ENCODE data around the gene LSAMP. TPM values are rescaled to one million over a fixed set of nuclear protein-coding genes. Genes with fewer than 3 reads are reported as not detected.

LSAMP gene
- total RNA-seq, 1 experiment from 2014 or later = 0.90 TPM

DNA sequence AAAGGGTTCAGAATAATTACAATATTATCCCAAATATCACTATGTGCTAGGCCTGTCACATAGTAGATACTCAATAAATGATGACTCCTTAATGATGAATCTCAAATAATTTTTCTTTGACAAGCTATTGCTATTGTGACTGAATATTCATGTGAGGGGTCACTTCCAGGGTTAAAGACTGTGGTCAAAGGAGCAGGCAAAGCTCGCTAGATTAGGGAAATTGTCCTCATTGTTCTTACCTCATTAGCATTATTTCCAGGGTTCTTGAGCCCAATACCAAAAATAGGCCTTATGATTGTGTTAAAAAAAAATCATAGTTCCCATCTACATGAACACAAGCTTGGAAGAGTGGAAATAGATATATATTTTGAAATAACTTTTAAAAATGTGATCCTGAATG is 569.8 kb downstream of the LSAMP start:
- H3K4me3 Mint-ChIP-seq = no peak overlapping the region
- H3K18ac ChIP-seq (ENCODE audit: insufficient read length, low read depth, low read length) = no peak overlapping the region
- no peaks in the 10 kb centered on the region for H3K27me3 ChIP-seq (ENCODE audit: insufficient read depth, low read length)
- H3K4ac ChIP-seq (ENCODE audit: low read depth, low read length) = no peak overlapping the region
- H3K9me3 Mint-ChIP-seq = no peaks in the 10 kb centered on the region
- H2BK15ac ChIP-seq (ENCODE audit: low read depth, low read length) = no peak overlapping the region
- H3K27me3 Mint-ChIP-seq (ENCODE audit: low read depth) = no peaks in the 10 kb centered on the region
- WGBS (ENCODE audit: extremely low coverage, insufficient read length, low lambda C conversion rate) = no CpG with 5 or more reads among the region's 1 CpG
- H2BK12ac ChIP-seq (ENCODE audit: insufficient read length, low read depth, low read length) = no peak overlapping the region
- H3T11ph ChIP-seq (ENCODE audit: low read length) = no peak overlapping the region
- no peak overlapping the region for H3K27ac ChIP-seq (ENCODE audit: insufficient read length, low read depth, low read length)
- TF ChIP-seq, protein P1, sequence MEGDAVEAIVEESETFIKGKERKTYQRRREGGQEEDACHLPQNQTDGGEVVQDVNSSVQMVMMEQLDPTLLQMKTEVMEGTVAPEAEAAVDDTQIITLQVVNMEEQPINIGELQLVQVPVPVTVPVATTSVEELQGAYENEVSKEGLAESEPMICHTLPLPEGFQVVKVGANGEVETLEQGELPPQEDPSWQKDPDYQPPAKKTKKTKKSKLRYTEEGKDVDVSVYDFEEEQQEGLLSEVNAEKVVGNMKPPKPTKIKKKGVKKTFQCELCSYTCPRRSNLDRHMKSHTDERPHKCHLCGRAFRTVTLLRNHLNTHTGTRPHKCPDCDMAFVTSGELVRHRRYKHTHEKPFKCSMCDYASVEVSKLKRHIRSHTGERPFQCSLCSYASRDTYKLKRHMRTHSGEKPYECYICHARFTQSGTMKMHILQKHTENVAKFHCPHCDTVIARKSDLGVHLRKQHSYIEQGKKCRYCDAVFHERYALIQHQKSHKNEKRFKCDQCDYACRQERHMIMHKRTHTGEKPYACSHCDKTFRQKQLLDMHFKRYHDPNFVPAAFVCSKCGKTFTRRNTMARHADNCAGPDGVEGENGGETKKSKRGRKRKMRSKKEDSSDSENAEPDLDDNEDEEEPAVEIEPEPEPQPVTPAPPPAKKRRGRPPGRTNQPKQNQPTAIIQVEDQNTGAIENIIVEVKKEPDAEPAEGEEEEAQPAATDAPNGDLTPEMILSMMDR (conservative IDR thresholded peaks at IDR 0.05) = no peak
- no peaks in the 10 kb centered on the region for H3K79me2 ChIP-seq (ENCODE audit: insufficient read depth, low read length)
- H3K14ac ChIP-seq (ENCODE audit: insufficient read depth, low read length) = no peak overlapping the region
- H3K56ac ChIP-seq (ENCODE audit: insufficient read length, low read depth, low read length) = no peak overlapping the region
- H4K8ac ChIP-seq (replicated peaks; ENCODE audit: insufficient read length, low read depth, low read length) = no peak overlapping the region
- no peak overlapping the region for H2BK120ac ChIP-seq (ENCODE audit: low read depth, low read length, poor library complexity, severe bottlenecking)
- H2BK20ac ChIP-seq (ENCODE audit: low read depth, low read length, poor library complexity, severe bottlenecking) = no peak overlapping the region
- no peak overlapping the region for H4K91ac ChIP-seq (ENCODE audit: insufficient read length, low read depth, low read length)
- H3K4me1 Mint-ChIP-seq = peaks cover 43 to 54% of the 10 kb centered on the region in 2 experiments
- no peaks in the 10 kb centered on the region for H3K9me3 ChIP-seq (ENCODE audit: control insufficient read depth, low read depth, low read length)
- H3K79me1 ChIP-seq (ENCODE audit: insufficient read depth, low read depth, low read length, poor library complexity, severe bottlenecking) = no peaks in the 10 kb centered on the region
- H3K4me1 ChIP-seq (ENCODE audit: insufficient read depth, low read length) = no peaks in the 10 kb centered on the region
- H2BK5ac ChIP-seq (ENCODE audit: insufficient read length, low read length) = no peak overlapping the region
- H3K27ac Mint-ChIP-seq = no peak overlapping the region; a peak in 1 of 7 replicates
- no peak overlapping the region for H3K9ac ChIP-seq (ENCODE audit: extremely low read depth, insufficient read length, low read length)
- DNase-seq = no peak
- H3K23me2 ChIP-seq (ENCODE audit: insufficient read length, low read depth, low read length, poor library complexity, severe bottlenecking) = no peaks in the 10 kb centered on the region
- no peak overlapping the region for H2AFZ ChIP-seq (ENCODE audit: low read length)
- no peak overlapping the region for H2AK5ac ChIP-seq (ENCODE audit: insufficient read length, low read length)
- no peak overlapping the region for H4K5ac ChIP-seq (ENCODE audit: insufficient read length, low read depth, low read length)
- no peak overlapping the region for H3K4me2 ChIP-seq (ENCODE audit: insufficient read depth, insufficient read length, low read length)
- H3K23ac ChIP-seq (ENCODE audit: insufficient read length, low read depth, low read length) = no peak overlapping the region
- no peaks in the 10 kb centered on the region for H4K20me1 ChIP-seq (ENCODE audit: control insufficient read depth, insufficient read depth, insufficient read length)
- no peaks in the 10 kb centered on the region for H3K36me3 Mint-ChIP-seq (ENCODE audit: insufficient read depth in 1 of 3, low read depth in 3 of 3)
